Measurements from ENCODE around the gene TLL2.
A peak's percentile ranks its signal among the peaks of the same experiment; 100 is the strongest.

The TLL2 gene

DNA sequence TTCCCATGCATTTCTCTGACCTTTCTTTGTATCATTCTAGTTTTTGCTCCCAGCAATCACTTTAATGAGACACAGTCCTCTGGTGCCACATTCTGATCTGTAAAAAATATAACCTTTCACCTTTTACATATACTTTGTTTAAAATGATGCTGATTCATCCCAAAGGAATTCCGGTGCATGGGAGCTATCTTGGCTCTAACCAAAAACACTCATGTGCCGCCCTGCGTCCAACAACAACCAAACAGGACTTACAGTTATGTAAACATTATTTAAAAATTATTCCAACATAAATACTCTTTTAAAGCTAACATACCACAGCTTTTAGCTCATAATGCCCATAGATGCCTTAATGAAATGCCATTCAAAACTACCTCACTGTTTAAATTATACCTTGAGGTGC lies 147.2 kb downstream of the TLL2 start:
- Mint-ChIP-seq H3K27me3 (peaks cover 1% of the 10 kb centered on the region), H3K27ac (no peak overlapping the region)

GRCh38 chr10:96365571-96365970 lies 148.2 kb downstream of the TLL2 start:
- Mint-ChIP-seq H3K36me3 (ENCODE audit: low read depth) (no peaks in the 10 kb centered on the region), H3K9me3 (no peaks in the 10 kb centered on the region), H3K4me3 (no peak overlapping the region), H3K4me1 (no peaks in the 10 kb centered on the region), H3K27ac (no peak overlapping the region), H3K27me3 (peaks cover 1% of the 10 kb centered on the region)
- DNase-seq (no peak), ATAC-seq (no peak)

More for the DNA sequence above, 147.2 kb downstream of the TLL2 start:
- Mint-ChIP-seq H3K36me3 (ENCODE audit: low read depth) (no peaks in the 10 kb centered on the region), H3K4me3 (no peak overlapping the region), H3K9me3 (no peaks in the 10 kb centered on the region), H3K4me1 (no peaks in the 10 kb centered on the region)
- no peak for DNase-seq
- no peak for ATAC-seq

DNA sequence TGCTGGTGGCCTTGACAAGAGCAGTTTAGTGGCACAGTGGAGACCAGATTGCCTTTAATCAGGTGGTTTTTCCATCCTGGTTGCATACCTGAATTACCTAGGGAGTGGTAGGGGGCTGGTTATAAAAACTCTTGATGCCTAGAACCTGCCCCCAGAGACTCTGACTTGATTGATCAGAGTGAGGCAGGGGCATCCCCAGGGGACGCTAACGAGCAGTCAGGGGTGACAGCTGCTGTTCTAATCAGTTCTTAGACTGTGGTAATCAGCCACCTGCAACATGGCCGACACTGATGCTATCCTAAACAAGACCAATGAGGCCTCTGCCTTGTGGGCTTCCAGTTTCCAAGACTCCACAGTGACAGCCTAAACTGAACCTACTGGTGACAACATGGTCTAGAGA lies 153.0 kb downstream of the TLL2 start:
- H3K27me3 Mint-ChIP-seq: peaks cover 6% of the 10 kb centered on the region
- no peaks in the 10 kb centered on the region for H3K36me3 Mint-ChIP-seq (ENCODE audit: low read depth)
- H3K27ac Mint-ChIP-seq: no peak overlapping the region
- no peak overlapping the region for H3K4me3 Mint-ChIP-seq
- no peaks in the 10 kb centered on the region for H3K9me3 Mint-ChIP-seq
- ATAC-seq (no peak), DNase-seq (no peak)
- no peaks in the 10 kb centered on the region for H3K4me1 Mint-ChIP-seq

DNA sequence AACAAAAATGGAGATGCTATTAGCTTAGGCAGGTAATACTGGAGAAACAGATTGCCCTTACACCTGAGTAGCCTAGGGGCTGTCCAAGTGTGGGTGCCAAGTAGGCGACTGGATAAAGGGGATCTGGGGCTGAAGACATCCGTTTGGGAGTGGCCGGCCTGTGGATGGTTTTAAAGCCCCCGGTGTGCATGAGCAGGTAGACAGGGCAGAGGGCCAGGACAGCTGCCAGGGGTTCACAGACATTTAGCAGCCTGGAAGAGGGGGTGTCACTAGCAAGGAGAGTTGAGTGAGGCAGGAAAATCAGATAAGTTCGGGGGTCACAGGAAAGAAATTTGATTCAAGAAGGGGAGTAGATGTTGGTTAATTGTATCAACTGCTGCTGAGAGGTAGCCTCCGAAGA lies 153.4 kb downstream of the TLL2 start:
- Mint-ChIP-seq H3K9me3 (no peaks in the 10 kb centered on the region), H3K27me3 (peaks cover 6% of the 10 kb centered on the region), H3K4me3 (no peak overlapping the region), H3K4me1 (no peaks in the 10 kb centered on the region), H3K36me3 (ENCODE audit: low read depth) (no peaks in the 10 kb centered on the region), H3K27ac (no peak overlapping the region)
- DNase-seq: no peak
- ATAC-seq: no peak

DNA sequence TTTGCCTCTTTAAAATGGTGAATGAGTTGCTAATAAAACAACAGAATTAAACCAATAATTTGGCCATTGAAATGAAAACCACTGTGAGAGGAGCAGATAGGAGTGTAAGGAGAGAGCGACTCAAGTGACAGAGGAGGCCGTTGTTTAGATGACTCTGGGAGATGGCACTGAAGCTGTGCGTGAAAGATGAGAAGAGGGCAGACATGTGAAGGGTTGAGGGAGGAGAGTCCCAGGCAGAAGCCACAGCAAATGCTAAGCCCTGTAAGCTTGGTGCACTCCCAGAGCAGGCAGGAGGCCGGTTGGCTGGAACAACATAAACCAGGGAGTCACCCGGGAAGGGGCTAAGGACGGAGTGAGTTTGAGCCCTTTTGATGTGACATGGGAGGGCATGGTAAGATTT lies 154.1 kb downstream of the TLL2 start:
- H3K36me3 Mint-ChIP-seq (ENCODE audit: low read depth): no peaks in the 10 kb centered on the region
- H3K27ac Mint-ChIP-seq: no peak overlapping the region
- H3K9me3 Mint-ChIP-seq: no peaks in the 10 kb centered on the region
- H3K4me3 Mint-ChIP-seq: no peak overlapping the region
- no peak for ATAC-seq
- H3K4me1 Mint-ChIP-seq: no peaks in the 10 kb centered on the region
- no peak for DNase-seq
- H3K27me3 Mint-ChIP-seq: peaks cover 9% of the 10 kb centered on the region

DNA sequence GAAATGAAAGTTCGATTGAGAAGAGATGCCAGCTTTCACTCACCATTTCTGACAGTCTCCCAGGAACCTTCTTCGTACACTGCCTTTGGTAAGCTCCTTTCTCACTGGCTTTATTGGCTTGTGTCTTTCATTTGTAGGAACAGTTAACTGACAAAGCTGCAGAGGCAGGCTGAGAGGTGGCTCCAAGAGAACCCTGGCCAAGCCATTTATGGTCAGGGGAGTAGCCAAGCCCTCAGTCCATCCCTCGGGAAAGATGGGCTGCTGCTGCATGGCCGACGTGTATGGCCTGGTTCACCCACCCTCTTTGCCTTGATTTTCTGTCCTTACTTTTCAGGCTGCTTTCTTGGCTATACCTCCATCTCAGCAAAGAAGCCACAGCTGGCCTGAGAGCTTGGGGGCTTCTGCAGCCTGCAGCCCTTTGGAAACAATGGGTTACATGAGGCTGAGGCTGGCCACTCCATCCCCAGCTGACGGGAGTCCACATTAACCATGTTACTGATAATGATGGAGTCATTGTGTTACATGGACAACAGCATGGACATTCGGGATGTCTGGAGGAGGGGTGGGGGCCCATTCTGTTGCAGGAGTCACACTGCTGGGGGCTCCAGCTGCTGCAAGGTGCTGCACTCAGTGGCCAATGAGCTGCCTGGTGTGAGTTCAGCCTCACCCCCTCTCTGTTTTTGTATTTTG lies 154.7 kb downstream of the TLL2 start, which contains the start of gene OPALIN:
OPALIN (minus strand) TSS at position 152 of the 690 bp plus-strand sequence; CDS start at position 46, 106 bp downstream.
- ATAC-seq: no peak
- H3K36me3 Mint-ChIP-seq (ENCODE audit: low read depth): no peaks in the 10 kb centered on the region
- no peaks in the 10 kb centered on the region for H3K9me3 Mint-ChIP-seq
- H3K27me3 Mint-ChIP-seq: peaks cover 9% of the 10 kb centered on the region
- no peak within 1 kb of the TSS for H3K4me3 Mint-ChIP-seq
- DNase-seq: no peak
- no peaks in the 10 kb centered on the region for H3K4me1 Mint-ChIP-seq
- no peak within 1 kb of the TSS for H3K27ac Mint-ChIP-seq

DNA sequence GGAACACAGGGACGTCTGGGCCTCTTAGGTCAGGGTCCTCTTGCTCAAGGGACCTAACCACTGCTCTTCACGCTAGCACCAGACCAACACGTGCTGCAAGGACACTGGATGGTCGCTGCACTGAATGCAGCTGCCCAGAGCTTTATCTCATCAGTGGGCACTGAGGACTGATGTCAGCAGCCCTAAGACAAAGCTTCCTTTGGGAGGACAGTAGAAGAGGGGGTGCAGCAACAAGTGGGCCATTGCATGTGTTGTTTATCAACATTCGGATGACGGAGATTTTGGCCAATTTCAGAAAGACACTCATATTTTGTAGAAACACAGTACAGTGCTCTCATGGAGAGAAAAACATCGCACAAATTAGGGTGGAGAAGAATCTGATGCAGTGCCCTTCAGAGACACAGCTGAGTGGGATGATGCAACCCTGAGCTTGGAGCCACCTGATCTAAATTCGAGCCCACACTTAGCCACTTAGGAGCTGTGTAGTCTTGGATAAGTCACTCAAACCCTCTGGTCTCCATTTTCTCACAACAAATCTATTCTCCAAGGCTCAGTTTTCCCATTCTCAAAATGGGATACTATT lies 156.6 kb downstream of the TLL2 start:
- ATAC-seq (no peak), DNase-seq (no peak)
- no peak overlapping the region for H3K27ac Mint-ChIP-seq
- H3K4me3 Mint-ChIP-seq: no peak overlapping the region
- no peaks in the 10 kb centered on the region for H3K4me1 Mint-ChIP-seq
- H3K36me3 Mint-ChIP-seq (ENCODE audit: low read depth): no peaks in the 10 kb centered on the region
- peaks cover 10% of the 10 kb centered on the region for H3K27me3 Mint-ChIP-seq
- H3K9me3 Mint-ChIP-seq: no peaks in the 10 kb centered on the region

DNA sequence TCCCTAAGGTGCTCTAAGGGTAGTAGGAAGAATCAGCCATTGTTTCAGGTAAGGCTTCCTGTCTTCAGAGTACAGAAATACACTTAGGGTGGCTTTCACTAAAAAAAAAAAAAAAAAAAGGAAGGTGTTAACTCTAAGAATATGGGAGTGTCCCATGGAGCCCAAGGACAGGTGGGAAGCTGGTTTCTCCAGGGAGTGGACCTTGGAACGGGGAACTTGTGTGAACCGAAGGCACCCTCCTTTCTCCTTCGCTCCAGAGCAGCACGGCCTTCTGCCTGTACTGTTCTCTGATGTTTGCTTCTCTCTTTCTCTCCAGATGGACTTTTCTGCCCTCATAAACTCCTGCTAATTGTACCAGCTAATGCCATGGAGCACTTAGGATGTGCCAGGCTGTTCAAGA lies 161.1 kb downstream of the TLL2 start:
- Mint-ChIP-seq H3K27me3 (peaks cover 6% of the 10 kb centered on the region), H3K4me3 (no peak overlapping the region), H3K27ac (no peak overlapping the region), H3K36me3 (ENCODE audit: low read depth) (no peaks in the 10 kb centered on the region), H3K9me3 (no peaks in the 10 kb centered on the region), H3K4me1 (no peaks in the 10 kb centered on the region)
- no peak for DNase-seq
- no peak for ATAC-seq

DNA sequence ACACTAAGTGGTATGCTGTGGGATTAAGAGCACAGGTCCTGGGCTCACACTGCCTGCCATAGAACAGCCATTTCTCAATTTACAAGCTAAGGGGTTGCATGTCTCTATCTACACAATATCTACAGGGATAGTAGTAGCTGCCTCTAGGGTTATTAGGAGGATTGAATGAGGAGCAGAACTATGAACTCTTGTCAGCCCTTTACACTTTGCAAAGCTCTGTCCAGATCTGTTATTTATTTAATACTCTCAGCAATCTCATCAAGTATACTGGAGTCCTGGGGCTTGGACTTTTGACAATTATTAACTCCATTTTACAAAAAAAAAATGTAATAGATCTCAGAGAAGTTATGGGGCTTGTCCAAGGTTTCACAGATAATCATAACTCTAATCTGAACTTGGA lies 161.7 kb downstream of the TLL2 start:
- DNase-seq: no peak
- no peaks in the 10 kb centered on the region for H3K9me3 Mint-ChIP-seq
- H3K27ac Mint-ChIP-seq: no peak overlapping the region
- no peak for ATAC-seq
- H3K27me3 Mint-ChIP-seq: peaks cover 4% of the 10 kb centered on the region
- H3K4me1 Mint-ChIP-seq: no peaks in the 10 kb centered on the region
- H3K36me3 Mint-ChIP-seq (ENCODE audit: low read depth): no peaks in the 10 kb centered on the region
- H3K4me3 Mint-ChIP-seq: no peak overlapping the region

- DNase-seq (no peak), ATAC-seq (no peak)
- no peaks in the 10 kb centered on the region for H3K4me1 Mint-ChIP-seq
- H3K27ac Mint-ChIP-seq: no peak overlapping the region
- H3K4me3 Mint-ChIP-seq: no peak overlapping the region
- H3K27me3 Mint-ChIP-seq: peaks cover 4% of the 10 kb centered on the region
- peaks cover 8% of the 10 kb centered on the region for H3K9me3 Mint-ChIP-seq
- no peaks in the 10 kb centered on the region for H3K36me3 Mint-ChIP-seq (ENCODE audit: low read depth)
These were observed 167.4 kb downstream of the TLL2 start for GRCh38 chr10:96346295-96346694.

- ATAC-seq (no peak), DNase-seq (no peak)
- H3K9me3 Mint-ChIP-seq: peaks cover 8% of the 10 kb centered on the region
- no peaks in the 10 kb centered on the region for H3K4me1 Mint-ChIP-seq
- H3K4me3 Mint-ChIP-seq: no peak overlapping the region
- peaks cover 4% of the 10 kb centered on the region for H3K27me3 Mint-ChIP-seq
- no peak overlapping the region for H3K27ac Mint-ChIP-seq
- no peaks in the 10 kb centered on the region for H3K36me3 Mint-ChIP-seq (ENCODE audit: low read depth)
These were observed 168.5 kb downstream of the TLL2 start for GRCh38 chr10:96345222-96345621.

GRCh38 chr10:96344178-96344577 lies 169.5 kb downstream of the TLL2 start:
- H3K36me3 Mint-ChIP-seq (ENCODE audit: low read depth): no peaks in the 10 kb centered on the region
- H3K4me1 Mint-ChIP-seq: no peaks in the 10 kb centered on the region
- ATAC-seq: no peak
- no peak for DNase-seq
- H3K27me3 Mint-ChIP-seq: peaks cover 4% of the 10 kb centered on the region
- H3K9me3 Mint-ChIP-seq: peaks cover 8% of the 10 kb centered on the region
- H3K4me3 Mint-ChIP-seq: no peak overlapping the region
- no peak overlapping the region for H3K27ac Mint-ChIP-seq

DNA sequence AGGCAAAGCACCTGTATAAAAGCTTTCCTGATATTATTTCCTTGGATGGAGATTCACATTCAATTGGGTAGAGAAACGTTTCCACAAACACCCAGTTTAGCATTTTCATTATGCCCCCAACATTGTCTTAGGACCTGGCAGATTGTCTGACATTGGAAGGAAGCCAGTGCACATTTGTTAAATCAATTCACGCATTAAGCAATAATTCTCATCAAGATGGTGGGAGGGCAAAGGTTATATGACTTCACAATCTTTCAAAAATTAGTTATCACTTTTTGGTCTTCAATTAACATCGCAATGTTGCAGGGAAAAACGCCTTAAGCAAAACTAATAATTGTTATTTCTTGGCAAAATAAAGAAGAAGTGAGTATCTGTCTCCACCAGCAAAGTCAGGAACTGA lies 171.3 kb downstream of the TLL2 start:
- Mint-ChIP-seq H3K27ac (no peak overlapping the region), H3K4me1 (no peaks in the 10 kb centered on the region)
- no peak for ATAC-seq

GRCh38 chr10:96341219-96342182 lies 172.2 kb downstream of the TLL2 start:
- no peak overlapping the region for H3K4me3 Mint-ChIP-seq
- no peaks in the 10 kb centered on the region for H3K36me3 Mint-ChIP-seq (ENCODE audit: low read depth)
- no peak overlapping the region for H3K27ac Mint-ChIP-seq
- DNase-seq (no peak), ATAC-seq (peak; percentile 53)
- H3K27me3 Mint-ChIP-seq: peaks cover 4% of the 10 kb centered on the region
- H3K4me1 Mint-ChIP-seq: no peaks in the 10 kb centered on the region
- H3K9me3 Mint-ChIP-seq: peaks cover 7% of the 10 kb centered on the region

More for the DNA sequence above, 171.3 kb downstream of the TLL2 start:
- Mint-ChIP-seq H3K4me3 (no peak overlapping the region), H3K36me3 (ENCODE audit: low read depth) (no peaks in the 10 kb centered on the region), H3K9me3 (peaks cover 8% of the 10 kb centered on the region), H3K27me3 (peaks cover 4% of the 10 kb centered on the region)
- no peak for DNase-seq

All from activated naive CD8-positive, alpha-beta T cell treated with anti-CD3 and anti-CD28 coated beads, Interleukin-2, amount 50 U/mL, for 24 hours (primary cell).